Activated CD8-positive, alpha-beta memory T cell treated with anti-CD3 and anti-CD28 coated beads, Interleukin-2, amount 50 U/mL, for 1 hour (primary cell): ENCODE results near the gene ENPP3.

ENCODE experiments used
- DNase-seq: peaks from one replicate; pipeline ENCODE4 v3.0.0-alpha.2; 2020; ENCODE audit errors: extremely low read depth

ENPP3 gene

GRCh38 chr6:131765081-131765803 is 128.1 kb downstream of the ENPP3 start:
- no peak for DNase-seq

GRCh38 chr6:131765804-131766135 is 128.7 kb downstream of the ENPP3 start:
- no peak for DNase-seq

DNA sequence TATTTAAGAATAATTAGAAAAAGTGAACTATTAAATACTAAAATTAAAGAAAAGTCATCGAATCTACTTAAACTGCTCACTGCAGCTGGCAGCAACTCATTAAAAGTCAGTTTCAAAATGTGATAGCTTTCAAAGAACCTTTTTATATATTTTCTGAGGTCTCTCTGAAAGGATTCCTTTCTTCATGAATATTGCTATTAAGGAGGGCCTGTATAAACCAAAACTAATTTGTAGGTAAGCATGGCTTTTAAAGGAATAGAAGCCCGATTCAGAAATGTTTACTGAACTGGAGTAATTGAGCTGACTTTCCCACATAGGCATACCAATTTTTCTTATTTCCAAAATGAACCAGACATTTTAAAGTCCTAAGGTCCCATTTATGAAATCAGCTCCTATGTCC is 129.5 kb downstream of the ENPP3 start:
- no peak for DNase-seq

- no peak for DNase-seq
Observed at GRCh38 chr6:131768964-131769363, 131.9 kb downstream of the ENPP3 start.

DNA sequence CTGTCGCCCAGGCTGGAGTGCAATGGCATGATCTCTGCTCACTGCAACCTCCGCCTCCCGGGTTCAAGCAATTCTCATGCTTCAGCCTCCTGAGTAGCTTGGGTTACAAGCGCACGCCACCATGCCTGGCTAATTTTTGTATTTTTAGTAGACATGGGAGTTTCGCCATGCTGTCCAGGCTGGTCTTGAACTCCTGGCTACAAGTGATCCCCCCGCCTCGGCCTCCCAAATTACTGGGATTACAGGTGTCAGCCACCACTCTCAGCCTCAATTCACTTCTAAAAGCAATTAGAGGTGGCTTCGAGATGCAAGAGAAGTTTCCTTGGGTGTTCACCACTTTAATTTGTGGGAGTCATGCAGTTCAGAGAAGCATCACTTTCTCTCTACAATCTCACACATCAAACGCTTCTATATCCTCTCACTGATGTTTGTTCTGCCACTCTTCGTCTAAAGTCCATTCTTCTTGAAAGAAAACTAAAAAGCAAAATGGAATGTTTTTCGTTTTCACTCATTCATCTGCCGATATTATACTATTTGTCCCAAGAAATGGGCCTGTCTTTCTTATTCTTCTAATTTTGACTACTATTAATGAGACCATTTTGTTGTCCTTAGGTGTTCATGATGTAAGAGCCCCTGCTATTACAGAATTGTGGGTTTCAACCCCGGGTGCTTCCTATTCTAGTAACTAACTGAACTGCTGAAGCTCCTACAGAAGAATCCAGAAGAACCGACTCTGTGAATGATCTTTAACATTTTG is 132.5 kb downstream of the ENPP3 start:
- no peak for DNase-seq

DNA sequence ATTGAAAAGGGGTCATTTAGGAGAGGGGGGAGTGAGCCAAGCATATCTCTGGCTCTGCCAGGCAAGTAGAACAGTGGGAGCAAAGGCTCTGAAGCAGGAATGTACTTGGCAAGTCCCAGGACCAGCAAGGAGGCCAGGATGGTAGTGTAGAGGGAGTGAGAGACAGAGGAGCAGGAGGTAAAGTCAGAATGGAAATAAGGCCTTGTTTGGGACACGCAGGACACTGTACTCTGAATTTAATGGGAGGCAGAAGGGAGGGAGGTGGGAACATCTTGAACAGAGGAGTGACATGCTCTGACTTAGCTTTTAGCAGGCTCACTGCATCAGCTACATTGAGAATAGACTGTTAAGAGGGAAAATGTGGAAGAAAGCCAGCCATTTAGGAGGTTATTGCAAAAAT is 133.7 kb downstream of the ENPP3 start:
- no peak for DNase-seq

- no peak for DNase-seq
Observed at GRCh38 chr6:131773284-131773950, 136.3 kb downstream of the ENPP3 start.

GRCh38 chr6:131775886-131776285 is 138.8 kb downstream of the ENPP3 start:
- DNase-seq, result no peak

DNA sequence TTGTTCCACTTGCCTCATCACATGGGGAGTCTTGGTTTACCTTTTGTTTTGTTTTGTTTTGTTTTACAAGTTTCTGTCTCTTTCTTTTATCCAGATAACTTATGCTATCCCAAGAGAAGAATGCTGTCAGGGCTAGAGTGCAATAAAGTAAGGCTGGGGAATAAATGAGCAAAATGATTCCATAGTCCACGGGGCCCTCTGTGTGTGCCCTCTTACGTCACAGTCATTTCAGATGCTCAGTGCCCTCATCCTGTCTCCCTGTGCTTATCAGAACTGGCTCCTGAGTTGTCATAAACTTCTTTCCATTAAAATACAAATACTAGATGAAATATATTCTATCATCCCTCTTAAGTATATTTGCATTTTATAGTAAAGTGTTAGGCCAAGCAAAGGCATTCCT is 139.9 kb downstream of the ENPP3 start:
- no peak for DNase-seq

GRCh38 chr6:131778169-131778568 is 141.1 kb downstream of the ENPP3 start:
- DNase-seq, result no peak

- DNase-seq, result no peak
Observed at GRCh38 chr6:131779304-131779703, 142.2 kb downstream of the ENPP3 start.

DNA sequence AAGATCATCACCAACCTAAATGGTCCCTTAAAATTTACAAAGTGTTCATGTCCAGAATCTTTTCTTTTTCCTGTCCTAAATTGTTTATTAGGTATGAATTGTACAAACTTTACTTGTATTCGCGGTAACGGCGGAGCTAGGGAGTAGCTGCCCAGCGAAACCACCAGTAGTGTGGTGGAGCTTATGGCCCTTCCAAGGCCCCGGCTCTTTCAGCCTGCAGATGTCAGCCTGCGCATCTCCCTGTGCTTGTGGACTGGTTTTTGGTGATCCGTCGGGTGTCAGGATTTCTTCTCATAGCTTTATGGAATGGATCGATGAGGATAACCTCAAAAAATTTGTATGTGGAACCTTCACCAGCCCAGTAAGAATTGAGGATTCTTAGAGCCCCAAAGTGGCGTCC is 143.5 kb downstream of the ENPP3 start:
- DNase-seq, result no peak

DNA sequence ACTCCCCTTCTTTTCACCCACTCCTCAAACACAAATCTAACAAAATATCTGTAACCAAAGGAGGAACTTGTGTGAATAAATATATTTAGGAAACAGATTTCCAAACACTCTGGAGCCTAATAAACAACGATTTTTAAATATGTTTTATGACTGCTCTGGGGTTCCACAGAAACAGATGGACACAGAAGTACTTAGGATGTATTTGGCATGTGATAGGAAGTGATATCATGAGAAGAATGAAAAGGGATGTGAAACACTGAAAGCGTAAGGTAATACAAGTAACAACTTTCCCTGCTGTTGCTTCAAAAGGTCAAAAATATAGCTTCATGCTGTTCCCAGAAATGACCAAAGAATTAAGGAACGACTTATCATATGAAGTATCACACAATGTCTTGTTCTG is 144.6 kb downstream of the ENPP3 start:
- DNase-seq, result no peak

GRCh38 chr6:131782764-131783163 is 145.7 kb downstream of the ENPP3 start:
- DNase-seq, result no peak

- no peak for DNase-seq
Observed at GRCh38 chr6:131784561-131784960, 147.5 kb downstream of the ENPP3 start.

DNA sequence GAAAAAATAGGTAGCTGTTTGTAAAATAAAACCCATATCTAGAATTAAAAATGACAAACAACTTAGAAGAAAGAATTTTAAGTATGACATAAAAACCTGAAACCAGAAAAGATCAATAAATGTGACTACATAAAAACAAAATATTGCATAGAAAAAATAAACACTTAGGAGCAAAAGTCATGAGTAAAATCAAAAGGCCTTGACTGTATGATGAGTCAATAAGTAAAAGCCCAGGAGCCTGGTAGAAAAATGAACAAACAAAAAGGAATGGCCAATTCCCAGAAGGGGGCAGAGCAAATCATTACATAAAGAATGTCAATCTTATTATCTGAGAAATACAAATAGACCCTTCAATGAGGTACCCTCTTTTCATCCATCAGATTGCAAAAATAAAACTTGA is 150.0 kb downstream of the ENPP3 start:
- no peak for DNase-seq

GRCh38 chr6:131787766-131788712 is 150.9 kb downstream of the ENPP3 start:
- DNase-seq, result no peak

DNA sequence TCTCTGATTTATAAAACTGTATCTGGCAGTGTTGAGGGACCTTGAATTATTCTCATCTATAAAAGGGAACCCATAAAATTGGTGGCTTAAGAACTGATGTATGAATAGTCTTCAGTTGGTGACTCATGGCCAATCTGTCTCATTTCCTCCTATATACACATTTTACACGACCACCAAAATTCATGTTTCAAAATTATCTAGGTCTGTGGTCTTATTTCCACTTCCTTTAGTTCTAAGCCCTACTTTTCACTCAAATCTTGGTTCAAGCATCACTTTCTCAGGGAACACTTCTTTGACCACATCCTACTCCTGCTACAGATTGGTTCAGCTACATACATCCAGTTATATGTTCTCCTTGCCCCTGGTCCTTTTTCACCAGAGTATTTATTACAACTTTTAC is 152.1 kb downstream of the ENPP3 start:
- DNase-seq, result no peak

- DNase-seq, result no peak
Observed at GRCh38 chr6:131791476-131791875, 154.4 kb downstream of the ENPP3 start.

GRCh38 chr6:131792091-131792496 is 155.0 kb downstream of the ENPP3 start:
- no peak for DNase-seq

DNA sequence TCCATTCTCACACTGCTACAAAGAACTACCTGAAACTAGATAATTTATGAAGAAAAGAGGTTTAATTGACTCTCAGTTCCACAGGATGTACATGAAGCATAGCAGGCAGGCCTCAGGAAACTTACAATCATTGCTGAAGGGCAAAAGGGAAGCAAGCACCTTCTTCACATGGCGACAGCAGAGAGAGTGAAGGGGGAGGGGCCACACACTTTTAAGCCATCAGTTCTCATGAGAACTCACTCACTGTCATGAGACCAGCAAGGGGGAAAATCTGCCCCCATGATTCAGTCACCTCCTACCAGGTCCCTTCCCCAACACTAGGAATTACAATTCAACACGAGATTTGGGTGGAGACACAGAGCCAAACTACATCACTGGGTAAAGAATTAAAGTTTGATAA is 158.3 kb downstream of the ENPP3 start:
- no peak for DNase-seq
